Stimulated activated CD8-positive, alpha-beta memory T cell treated with anti-CD3 and anti-CD28 coated beads, Interleukin-4, amount 100 ng/mL, for 48 hours (primary cell): Measurements from ENCODE around the gene GRIA4.

Experiments used
- DNase-seq: peaks from one replicate; pipeline ENCODE4 v3.0.0-alpha.2; 2020

Gene GRIA4

GRCh38 chr11:106021181-106021966, 411.5 kb downstream of the GRIA4 start:
- no peak for DNase-seq

DNA sequence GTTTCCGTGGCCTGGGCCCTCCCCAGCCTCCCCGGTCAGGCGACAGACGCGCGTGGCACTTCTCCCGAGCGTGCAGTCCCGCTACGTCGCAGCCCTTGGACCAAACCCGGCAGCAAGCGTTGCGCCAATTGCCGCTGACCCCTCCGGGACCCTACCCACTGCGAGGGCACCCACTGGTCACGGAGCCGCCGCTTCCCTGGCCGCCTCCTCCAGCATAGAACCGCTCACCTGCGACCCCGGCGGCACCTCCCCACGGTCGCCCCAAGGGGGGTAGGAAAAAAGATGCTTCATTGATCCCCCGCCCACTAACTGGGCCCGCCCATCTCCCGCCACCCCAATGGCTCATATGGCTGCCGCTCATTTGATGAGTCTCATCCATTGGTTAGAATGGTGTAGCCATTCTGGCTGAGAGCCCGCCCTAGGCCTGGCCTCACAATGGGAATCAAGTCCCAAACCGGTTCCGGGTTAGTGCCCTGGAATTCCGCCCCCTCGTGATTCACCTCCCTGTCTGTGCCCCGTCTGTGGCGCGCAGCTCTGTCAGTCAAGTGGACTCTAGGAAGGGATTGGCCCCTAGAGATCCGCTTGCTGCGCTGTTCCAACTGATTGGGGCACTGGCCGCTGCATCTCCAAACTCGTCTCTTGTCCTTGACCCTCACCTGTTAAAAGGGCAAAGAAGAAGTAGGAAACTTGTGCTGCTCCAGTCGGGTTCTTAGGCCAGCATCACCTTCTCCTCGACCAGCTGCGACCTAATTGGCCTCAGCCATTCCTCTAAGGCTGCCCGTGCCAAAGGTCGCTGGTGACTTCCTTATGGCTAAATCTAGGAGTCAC, 412.3 kb downstream of the GRIA4 start, which contains the start of gene MSANTD4:
Gene MSANTD4, minus strand, starts transcription at position 274 of the 828 bp plus-strand sequence. CDS start 11,323 bp downstream, outside the sequence.
- peak; percentile 99 for DNase-seq

- no peak for DNase-seq
These were observed 413.0 kb downstream of the GRIA4 start for GRCh38 chr11:106022795-106023275.

DNA sequence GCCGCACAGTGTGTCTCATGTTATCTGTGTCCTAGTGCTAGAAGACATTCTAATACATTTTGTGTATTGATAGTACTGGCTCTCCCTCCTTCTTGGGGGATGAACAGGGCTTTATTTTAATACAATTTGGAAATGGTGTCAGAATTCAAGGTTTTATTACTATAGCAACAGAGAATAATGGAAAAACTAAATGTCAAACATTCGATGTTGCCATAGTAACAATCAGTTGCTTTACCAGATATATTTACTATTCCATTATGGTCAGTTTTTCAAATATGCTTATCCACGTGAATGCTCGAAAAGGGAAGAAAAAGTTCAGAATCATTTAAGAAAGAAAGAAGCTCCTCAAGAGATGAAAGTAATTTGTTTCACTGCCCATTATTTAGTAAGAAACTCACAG, 420.7 kb downstream of the GRIA4 start:
- DNase-seq: no peak

DNA sequence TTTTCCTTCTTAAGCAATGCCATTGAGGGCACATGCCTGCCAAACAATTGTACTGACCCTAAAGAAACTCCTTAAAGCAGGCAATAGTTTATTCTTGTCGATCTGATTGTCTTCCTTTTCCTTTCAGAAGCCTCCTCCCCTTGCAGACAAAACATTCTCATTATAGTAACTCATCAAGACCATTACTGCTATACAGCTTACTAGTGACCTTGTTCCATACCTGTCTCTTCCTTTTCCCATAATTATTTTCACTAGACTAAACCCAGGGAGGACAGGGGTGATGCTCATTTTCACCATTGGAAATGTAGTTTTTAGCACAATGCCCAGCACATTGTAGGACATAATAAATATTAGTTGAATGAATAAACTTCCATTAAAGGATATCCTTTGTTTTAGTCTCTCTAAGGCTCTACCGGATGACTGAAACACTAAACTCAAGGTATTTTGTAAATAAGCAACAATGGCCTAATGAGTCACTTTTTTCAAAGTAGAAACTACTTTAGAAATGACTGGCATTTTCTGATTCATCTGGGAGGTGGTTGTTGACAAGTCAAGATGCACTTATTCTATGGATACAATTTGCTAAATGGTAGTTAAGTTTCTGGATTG, 421.4 kb downstream of the GRIA4 start:
- no peak for DNase-seq
